ENCODE measurements around the gene SESTD1. TPM values are rescaled to one million over a fixed set of nuclear protein-coding genes. Genes with fewer than 3 reads are reported as not detected.
"Not testable (repeated sequence)": the region's sequence is repeated elsewhere in the genome, so short reads cannot be mapped to it uniquely, and the experiment has no call there.

Gene SESTD1
- total RNA-seq, 1 donor from 2014 or later = 82.2 TPM

DNA sequence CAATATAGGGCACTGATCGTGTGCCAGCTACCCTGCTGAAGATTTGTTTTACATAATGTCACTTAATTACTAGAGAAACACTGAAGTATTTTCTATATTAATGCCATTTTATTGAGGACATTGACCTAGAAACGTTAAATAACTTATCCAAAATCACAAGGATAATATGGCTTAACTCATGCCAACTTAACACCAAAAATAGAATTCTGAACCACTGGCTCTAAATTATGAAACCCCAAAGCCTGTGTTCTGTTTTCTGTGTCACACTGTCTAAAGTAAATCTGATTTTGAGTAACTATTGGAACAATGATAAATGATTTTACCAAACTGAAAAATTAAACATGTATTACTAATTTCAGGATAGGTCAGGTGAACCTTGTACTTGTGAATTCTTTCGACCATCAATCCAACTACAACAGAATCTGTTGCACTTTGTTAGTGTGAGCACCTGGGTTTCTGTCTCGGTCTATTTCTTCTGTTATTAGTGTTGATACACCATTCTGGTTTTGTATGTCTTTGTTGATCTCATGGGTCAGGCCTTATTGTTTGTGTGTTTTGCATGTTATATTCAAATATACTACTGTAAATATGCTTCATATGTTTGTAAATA, 166.4 kb downstream of the SESTD1 start:
- no peak for DNase-seq

DNA sequence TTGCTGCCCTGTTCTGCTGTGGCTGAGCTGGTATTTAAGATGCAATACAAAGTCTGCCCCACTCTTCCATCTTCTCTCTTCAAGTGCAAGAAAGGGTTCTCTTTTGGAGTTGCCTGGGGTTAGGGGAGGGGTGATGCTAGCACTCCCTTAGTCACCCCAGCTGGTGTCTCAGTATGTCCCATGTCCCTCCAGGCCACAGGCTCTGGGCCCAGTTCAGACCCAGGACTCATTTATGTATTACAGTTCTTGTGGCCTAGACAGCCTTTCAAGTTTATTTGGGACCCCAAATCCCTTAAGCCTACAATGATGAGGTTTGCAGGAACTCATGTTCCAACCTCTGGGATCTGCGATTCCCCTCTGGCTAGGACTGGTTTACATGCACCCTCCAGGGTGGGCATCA, 167.5 kb downstream of the SESTD1 start:
- no peak for DNase-seq

DNA sequence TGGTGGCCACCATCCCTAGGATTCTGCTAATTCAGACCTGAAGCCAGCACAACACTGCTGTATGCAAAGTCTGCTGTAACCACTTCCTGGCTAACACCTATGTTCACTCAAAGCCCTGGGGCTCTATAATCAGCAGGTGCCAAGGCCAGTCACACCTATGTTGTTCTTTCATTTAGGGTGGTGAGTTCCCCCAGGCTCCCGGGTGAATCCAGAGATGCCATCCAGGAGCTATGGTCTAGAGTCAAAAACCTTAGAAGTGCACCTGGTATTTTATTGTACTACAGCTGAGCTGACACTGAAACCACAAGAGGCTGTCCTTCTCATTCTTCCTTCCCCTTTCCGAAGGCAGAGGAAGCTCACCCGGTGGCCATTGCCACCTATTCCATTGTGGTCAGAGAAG, 168.5 kb downstream of the SESTD1 start:
- DNase-seq = no peak

DNA sequence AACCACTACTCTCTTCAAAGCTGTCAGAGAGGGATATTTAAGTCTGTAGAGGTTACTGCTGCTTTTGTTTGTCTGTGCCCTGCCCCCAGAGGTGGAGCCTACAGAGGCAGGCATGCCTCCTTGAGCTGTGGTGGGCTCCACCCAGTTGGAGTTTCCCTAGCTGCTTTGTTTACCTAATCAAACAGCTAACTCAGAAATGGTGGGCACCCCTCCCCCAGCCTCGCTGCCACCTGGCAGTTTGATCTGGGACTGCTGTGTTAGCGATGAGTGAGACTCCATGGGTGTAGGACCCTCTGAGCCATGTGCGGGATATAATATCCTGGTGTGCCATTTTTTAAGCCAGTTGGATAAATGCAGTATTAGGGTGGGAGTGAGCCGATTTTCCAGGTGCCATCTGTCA, 171.7 kb downstream of the SESTD1 start:
- not testable (repeated sequence) for DNase-seq

DNA sequence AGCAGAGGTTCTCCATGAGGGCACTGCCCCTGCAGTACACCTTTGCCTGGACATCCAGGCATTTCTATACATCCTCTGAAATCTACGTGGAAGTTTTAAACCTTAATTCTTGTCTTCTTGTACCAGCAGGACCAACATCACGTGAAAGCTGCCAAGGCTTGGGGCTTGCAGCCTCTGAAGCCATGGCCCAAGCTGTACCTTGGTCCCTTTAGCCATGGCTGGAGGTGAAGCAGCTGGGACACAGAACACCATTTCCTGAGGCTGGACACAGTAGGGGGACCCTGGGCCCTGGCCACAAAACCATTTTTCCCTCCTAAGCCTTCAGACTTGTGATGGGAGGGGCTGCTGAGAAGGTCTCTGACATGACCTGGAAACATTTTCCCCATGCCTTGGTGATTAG, 181.9 kb downstream of the SESTD1 start:
- DNase-seq = no peak

DNA sequence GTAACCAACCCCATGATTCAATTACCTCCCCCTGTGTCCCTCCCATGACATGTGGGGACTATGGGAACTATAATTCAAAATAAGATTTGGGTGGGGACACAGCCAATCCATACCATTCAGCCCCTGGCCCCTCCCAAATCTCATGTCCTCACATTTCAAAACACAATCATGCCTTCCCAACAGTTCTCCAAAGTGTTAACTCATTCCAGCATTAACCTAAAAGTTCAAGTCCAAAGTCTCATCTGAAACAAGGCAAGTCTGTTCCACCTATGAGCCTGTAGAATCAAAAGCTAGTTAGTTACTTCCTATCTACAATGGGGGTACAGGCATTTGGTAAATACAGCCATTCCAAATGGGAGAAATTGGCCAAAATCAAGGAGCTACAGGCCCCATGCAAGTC, 182.7 kb downstream of the SESTD1 start:
- no peak for DNase-seq

DNA sequence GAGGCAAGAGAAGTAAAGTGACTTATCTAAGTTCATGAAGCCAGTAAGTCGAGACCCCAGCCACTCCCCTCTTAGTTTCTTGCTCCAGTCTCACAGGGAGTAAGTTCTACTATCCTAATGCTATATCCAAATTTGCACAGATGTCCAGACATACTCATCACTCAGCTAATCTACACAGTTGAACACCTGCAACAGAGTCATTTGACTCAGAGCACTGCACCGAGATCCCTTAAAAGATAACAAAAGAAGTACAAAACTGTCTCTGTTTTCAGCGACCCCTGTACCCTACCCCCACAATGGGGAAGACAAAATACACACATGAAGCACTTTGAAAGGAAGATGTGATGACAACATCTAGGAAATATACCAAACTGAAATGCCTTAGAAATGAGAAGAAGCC, 192.1 kb downstream of the SESTD1 start:
- no peak for DNase-seq

DNA sequence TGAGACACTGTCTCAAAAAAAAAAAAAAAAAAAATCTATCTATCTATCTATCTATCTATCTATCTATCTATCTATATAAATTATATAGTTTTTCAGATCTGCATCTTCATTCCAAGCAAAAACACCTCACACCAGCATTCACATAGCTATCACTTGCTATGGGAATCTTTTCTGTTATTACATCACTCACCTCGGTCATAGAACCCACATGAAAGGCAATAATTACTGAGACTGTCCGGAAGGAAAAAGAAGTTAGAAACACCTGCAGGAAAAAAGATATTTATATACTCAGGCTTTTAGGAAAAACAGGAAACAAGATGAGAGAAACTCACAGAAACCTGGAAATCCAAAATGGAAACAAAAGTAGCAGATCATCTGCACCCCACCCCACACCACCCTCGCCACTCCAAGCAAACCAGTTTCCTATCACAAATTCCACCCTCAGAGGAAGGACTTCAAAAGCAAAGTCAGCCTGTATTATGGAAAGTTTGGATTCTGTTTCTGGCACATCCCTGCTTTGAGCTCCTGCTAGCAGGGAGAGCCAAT, 192.7 kb downstream of the SESTD1 start:
- DNase-seq = no peak

DNA sequence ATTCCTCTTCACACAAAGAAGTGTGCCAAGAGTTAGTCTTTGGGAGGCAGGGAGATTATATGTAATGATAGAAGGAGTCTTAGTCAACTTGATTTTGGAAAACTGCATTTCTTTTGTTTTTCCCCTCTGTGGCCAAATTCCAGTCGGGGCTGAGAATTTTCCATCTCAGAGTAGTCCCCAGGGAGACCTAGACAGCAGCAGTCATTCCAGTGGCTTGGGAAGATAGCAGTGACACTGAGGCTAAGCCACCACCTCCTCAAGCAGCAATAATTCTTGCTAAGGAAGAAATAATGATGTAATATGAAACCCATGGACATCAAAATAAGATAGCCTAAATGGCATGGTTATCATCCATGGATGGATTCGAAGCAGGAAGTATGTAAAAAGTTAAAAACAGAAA, 193.7 kb downstream of the SESTD1 start:
- no peak for DNase-seq

DNA sequence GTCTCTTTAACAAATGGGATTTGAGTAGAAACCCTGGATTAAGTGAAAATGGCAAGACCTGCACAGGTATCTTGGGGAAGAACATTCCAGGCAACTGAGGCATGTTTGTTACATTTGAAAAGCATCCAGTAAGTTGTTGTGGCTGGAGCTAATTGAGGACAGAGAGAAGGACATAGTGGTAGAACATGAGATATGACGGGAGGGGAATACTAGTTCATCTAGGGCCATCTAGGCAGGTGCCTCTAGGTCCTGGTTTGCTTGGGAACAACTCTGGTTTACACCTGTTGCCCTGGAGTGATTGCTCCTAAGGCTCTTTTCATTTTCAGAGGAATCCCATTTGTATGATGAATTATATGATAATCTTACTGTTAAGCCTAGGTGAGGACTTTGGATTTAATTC, 194.9 kb downstream of the SESTD1 start:
- DNase-seq = no peak

DNA sequence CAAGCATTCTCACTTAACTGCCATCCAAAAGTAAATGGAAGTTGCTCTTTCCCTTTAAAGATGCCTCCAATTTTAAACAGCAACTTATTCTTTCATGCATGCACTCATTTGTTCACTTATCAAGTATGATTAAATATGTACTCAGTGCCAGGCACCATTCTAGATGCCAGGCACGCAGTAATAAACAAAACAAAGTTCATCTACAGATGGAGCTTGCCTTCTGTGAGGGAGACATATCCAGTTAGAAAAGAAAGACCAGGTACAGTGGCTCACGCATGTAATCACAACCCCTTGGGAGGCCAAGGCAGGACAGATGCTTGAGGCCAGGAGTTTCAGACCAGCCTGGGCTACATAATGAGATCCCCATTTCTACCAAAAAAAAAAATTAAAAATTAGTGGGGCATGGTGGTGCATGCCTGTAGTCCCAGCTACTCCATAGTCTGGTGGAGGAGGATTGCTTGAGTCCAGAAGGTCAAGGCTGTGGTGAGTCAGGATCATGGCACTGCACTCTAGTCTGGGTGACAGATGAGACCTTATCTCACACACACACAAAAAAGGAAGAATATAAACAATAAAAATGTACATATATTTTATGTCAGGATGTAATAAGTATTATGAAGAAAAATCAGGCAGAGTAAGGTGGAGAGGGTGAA, 195.5 kb downstream of the SESTD1 start:
- DNase-seq = no peak

DNA sequence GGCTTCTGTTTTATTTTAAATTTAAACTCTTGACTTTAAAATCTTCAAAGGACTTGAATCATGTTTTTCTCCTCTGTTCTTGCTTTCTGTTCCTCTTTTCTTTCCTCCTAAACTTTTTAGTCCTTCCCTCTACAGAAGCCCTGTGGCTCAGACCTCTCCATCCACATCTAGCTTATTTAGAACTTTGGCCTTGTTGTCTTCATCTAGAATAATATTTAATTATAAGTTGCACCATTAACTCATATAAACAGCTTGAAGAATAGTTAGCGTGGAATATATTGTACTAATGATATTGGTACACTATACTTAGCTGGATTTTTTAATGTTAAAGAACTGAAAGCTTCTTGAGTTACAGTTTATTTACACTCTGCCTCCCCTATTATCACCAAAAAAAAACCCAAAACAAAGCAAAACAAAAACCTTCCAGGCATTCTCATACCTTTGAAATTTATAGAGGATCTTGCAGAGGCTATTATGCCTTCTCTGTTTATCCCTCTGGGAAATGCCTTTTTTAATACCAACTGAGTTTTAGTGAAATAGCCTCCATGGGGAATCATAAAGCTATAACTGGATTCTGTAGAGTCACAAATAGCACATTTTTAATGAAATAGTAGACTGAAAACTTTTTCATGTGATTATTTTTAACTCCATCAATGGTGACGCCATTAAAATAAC, 205.5 kb downstream of the SESTD1 start:
- no peak for DNase-seq

DNA sequence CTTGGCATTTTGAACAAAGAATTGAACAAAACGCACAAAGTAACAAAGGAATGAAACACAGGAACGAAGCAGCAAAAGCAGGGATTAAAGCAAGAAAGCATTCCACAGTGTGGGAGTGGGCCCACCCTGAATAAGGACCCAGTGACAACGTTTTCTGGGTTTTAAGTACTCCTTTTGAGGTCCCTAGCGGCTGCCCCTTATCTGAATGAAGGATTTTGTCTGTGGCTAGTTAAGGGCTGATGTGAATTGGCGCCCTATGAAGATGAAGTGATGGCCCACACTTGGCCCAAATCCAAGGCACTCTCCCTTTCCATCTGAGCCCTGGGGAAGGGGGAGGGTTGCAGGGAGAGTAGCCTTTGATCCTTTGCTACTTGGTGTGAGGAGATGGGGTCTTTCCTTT, 206.9 kb downstream of the SESTD1 start:
- DNase-seq = no peak

DNA sequence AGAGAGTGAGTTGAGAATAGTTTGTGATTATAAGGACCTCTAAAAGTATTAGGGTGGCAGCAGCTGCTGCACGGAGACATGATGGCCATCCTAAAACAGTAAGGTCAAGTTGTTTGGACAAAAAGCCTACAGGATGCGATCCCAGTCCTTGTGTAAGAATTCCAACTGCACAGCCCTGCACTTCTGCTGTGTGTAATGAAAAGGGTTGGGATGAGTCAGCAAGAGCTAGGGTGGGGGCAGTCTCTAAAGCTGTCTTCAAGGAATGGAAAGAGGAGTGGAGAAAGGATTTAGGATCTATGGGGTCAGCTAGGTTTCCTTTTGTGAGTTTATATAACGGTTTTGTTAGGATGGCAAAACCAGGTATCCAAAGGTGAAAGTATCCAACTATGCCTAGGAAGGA, 211.1 kb downstream of the SESTD1 start:
- DNase-seq = not testable (repeated sequence)

Other genes with a start within 250 kb of the SESTD1 start
- gene CCDC141, start 214.7 kb downstream of the SESTD1 start, total RNA-seq = 1.4 TPM